GM04503 (cell line): ENCODE data around the gene KRTDAP.

Experiments
- DNase-seq: peaks from one replicate; pipeline ENCODE4 v3.0.0-alpha.2; 2012; ENCODE audit warnings: low read depth

Gene KRTDAP

DNA sequence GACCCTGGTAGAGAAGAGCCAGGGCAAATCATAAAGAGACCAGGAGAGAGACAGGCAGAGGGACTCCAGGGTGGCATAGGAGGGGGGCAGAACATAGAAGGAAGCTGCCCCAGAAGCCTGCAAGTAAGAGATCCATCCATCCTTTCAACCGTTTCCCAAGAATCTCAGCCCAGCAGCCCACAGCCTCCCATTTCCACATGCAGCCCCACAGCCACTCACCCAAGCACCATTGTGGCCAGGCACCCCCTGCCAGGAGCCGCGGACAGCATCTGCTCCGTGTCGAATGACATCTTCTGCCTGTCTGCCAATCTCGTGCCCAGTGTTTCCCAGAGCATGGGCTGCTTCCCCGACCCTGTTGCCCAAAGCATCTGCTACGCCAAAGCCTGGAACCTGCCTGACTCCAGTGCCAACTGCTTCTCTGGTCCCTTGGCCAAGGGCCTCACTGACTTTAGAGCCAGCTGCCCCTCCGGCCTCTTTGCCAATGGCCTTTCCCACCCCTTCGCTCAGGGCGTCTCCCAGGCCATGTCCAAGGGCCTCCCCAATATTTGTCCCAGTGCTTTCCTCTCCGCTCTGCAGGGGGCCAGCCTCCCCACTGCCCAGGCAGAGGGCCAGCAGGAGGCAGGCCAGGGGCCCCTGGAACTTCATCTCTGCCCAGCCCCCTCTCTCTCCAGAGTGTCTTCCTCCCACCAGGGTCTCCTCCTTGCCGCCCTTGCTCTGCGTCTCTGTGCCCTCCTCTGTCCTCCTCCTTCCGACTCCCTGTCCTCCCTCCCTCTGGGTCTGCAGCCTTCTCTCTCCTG lies 22.8 kb upstream of the KRTDAP start:
- DNase-seq = no peak

DNA sequence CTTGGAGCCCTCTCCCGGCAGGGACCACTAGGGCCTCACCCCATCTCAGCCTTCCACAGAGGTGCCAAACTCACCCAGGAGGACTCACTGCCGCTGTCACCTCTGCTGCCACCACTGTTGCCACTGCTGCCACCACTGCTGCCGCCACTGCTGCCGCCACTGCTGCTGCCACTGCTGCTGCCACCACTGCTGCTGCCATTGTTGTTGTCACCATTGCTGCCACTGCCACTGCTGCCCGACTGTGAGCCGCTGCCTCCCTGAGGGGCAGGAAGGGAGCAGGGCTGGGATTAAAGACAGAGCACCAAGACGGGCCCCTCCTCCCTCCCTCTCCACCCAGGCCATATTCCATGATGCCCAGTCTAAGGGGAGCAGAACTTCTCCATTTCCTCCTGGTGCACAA lies 21.1 kb upstream of the KRTDAP start:
- DNase-seq = no peak

DNA sequence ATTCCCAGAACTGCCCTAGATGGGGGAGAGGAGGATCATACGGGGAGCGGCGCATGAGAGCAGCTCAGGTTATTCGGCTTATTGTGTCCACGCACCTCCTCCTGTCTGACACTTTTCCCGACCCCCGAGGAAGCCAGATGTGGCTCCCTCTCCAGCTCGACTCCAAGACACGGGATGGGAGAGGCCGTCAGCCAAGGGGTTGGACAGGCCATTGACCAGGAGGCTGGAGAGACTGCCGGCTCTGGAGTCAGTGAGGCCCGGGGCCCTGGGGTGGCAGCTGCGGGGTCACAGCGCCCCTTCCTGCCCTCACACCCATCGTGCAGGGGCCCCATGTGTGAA lies 20.3 kb upstream of the KRTDAP start:
- DNase-seq = no peak

DNA sequence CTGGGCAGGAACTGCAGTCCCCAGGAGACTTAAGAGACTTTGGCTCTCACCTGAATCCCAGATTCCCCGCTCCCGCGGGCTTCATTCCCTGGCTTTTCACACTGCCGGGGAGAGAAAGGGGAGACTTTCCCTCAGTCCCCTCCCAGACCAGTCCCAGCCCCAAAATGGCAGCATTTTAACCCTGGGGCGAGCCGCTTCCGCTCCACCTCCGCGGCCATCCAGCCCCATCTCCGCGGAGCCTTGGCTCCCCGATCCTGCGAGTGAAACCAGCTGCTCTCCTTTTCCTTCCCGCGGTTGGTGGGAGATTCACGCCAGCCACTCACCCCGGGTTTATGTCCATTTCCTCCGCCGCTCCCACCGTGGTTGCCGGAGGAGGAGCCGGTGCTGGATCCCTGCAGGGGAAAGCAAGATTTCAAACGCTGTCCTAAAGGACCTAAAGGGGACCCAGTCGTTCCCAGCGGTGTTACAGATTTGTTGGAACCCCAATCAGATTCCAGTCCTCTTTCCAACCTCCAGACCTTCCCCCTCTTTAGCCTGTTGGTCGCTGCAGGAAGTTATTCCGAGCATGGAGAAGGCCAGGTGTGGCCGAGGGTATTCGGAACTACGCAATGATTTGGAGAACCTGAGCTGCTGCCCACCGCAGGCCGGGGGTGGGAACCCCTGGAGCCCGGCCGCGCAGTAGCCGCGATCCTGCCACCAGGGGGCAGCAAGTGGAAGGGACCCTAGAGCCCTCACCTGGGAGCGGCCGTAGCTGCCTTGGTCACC lies 19.8 kb upstream of the KRTDAP start:
- DNase-seq = no peak

DNA sequence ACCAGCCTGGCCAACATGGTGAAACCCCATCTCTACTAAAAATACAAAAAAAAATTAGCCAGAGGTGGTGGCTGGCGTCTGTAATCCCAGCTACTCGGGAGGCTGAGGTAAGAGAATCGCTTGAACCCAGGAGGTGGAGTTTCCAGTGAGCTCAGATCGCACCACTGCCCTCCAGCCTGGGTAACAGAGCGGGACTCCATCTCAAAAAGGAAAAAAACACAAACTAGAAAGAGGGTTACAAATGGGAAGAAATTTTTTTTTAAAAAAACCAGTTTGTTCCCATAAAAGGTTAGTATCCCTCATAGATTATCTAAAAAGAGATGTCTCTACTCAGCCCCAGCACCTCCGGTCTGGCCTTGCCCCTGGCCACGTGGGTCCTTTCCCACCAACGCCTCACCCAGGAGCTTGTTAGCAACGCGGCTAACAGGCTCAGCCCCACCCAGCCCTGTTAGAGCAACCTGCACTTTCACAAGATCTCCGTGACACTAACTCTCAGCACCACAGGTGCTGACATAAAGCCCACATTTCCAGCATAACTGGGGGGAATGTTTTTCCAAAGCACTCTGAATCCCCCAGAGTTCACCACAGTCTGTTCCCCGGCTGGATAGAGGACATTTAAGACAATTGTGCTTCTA lies 18.9 kb upstream of the KRTDAP start:
- no peak for DNase-seq

DNA sequence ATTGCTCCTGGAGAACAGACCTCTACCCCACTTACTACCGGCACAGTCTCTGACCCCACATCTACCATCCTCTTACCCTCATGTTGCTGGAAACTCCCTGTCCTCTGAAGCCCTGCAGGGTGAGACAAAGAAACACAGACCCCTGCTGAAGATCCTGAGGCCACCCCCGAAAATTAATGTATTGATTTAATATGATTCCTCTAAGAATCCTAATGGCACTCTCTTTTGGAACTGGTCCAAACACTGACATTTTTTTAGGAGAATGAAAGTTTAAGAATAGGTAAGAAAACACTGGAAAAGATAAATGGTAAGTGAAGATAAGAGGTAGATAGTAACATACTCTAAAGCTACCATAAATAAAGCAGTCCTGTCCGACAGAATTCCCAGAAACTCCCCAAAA lies 17.9 kb upstream of the KRTDAP start:
- DNase-seq = no peak

DNA sequence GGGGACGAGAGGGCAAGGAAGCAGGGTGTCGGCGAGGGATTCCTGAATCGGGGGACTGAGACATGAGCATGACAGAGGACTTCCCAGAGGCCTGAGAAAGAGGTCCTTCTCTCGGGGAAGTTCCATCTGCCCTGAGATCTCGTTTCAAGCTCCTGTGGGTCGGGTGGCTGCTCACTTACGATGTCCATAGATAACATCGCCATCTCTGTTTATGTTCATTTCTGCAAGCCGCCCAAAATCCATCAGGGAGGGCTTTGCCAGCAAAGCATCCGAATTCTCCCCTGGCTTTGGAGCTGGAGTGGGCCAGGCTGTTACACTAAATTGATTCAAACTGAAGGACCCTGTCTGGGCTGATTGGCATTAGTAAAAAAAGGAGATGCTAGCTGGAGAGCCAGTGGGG lies 17.3 kb upstream of the KRTDAP start:
- DNase-seq = no peak

DNA sequence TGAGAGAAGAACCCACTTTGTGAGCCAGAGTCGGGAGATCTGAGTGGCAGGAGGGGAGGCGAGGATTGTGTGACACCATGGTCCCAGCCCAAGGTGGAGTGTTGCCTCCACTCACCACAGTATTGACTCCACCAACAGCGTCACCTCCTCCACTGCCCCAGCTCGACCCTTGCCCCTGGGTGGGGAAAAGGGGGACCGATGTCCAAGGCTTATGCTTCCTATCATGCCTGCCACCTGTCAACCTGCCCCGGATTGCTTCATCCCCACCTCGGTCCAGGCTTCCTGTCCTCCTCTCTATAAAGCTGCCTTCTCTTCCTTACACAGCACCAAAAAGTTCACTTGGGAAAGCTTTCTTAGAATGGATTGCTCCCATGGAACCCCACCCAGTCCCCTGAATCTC lies 15.7 kb upstream of the KRTDAP start:
- DNase-seq = no peak

DNA sequence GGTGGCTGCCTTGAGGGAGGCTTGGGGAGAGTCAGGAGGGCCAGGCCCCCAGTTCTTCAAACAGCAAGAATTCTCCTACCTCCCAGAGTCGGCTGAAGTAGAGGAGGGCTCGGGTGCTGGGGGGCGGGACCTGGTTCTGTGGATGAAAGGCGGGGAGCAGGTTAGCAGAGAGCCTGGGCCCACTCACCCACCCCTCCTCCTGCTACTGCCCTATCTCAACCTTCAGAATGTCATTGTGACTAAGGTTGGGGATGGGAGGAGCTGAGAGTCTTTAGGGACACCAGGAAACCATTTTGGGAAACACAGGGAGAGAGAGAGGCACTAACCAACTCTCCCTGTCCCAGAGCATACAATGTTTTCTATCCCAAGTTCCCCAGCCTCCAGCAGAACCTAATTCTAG lies 12.5 kb upstream of the KRTDAP start:
- no peak for DNase-seq

DNA sequence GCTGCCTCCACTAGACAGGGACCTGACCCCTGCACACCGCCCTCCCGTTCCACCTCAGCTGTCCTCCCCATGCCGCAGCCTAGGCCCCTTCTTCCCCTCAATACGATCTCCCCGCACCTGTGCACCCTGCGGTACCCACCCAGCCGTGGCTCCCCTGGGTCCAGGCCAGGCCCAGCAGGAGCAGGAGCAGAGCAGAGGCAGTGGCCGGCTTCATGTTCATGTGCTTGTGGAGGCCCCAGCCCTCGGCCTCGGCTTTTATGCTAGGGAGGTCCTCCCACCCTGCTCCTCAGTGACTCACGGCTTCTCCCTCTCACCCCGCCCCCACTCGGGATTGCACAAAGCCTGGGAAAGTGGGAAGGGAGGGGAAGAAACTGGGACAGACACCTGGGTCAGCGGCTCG lies 11.4 kb upstream of the KRTDAP start:
- DNase-seq = no peak

DNA sequence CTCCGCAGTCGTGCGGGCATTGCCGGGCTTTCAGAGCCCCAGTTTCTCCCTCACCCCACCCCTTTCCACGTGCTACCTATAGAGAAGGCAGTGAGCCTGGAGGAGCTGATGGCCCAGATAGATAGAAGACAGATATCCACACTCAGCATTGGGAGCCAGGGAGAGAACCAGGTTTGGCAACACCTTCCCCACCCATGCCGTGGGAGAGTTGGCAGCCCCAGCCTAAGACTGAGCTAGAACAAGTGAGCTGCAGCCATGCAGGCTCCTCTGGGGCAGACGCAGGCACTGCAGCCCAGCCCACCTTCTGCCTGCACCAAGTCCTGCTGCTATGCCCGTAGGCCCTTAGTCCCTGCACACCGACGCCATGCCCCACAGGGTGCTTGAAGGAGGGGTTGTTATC lies 10.3 kb upstream of the KRTDAP start:
- DNase-seq = no peak

DNA sequence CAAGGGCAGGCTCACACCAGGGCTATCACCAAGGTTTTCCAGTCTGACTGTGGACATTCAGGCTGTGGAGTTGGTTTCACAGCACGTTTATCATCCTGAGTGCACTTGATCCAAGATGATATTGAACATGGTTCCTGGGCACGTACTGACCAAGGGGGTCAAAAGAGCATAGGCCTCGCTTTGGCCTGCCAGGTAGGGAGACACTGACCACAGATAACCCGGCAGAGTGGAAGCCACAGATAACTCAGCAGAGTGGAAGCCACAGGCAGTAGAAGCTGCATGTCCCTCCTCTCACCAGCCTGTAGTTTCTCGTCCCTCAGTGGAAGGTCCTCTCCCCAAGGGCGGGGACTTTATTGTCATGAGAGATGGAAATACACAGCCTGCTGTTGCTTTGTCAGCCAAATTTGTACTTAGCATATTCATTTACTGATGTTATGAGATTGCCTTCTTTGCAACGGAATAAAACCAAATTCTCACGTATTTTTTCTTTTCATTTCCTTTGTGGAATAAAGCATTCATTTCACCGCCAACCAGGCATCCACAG lies 8.8 kb upstream of the KRTDAP start:
- no peak for DNase-seq

DNA sequence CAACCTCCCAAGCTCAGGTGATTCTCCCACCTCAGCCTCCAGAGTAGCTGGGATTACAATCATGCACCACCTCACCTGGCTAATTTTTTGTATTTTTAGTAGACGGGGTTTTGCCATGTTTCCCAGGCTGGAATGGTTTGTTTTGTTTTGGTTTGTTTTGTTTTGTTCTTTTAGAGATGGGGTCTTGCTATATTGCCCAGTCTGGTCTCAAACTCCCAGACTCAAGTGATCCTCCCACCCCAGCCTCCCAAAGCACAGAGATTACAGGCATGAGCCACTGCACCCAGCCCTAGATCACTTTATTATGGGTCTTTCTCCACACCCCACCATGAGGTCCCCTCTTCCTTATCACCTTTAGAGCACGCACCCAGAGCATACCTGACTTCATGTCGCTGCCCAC lies 8.0 kb upstream of the KRTDAP start:
- DNase-seq = no peak

DNA sequence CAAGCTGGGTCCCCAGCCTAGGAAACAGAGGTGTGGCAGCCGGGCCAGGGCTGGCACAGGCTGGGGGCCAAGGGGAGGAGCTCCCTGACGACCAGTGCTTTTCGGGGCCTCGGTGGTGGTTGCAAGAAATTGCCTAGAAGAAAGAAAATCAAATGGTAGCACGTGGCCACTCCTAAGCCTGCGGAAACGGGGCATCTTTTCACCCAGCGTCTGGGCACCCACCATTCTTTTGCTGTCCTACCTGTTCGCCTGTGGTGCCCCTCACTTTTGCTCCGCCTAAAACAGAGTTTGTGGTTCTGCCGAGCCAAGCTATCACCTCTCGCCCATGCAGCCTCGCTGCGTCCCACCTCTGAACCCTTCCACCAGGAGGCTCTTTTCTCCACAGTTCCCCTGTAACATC lies 7.1 kb upstream of the KRTDAP start:
- no peak for DNase-seq

DNA sequence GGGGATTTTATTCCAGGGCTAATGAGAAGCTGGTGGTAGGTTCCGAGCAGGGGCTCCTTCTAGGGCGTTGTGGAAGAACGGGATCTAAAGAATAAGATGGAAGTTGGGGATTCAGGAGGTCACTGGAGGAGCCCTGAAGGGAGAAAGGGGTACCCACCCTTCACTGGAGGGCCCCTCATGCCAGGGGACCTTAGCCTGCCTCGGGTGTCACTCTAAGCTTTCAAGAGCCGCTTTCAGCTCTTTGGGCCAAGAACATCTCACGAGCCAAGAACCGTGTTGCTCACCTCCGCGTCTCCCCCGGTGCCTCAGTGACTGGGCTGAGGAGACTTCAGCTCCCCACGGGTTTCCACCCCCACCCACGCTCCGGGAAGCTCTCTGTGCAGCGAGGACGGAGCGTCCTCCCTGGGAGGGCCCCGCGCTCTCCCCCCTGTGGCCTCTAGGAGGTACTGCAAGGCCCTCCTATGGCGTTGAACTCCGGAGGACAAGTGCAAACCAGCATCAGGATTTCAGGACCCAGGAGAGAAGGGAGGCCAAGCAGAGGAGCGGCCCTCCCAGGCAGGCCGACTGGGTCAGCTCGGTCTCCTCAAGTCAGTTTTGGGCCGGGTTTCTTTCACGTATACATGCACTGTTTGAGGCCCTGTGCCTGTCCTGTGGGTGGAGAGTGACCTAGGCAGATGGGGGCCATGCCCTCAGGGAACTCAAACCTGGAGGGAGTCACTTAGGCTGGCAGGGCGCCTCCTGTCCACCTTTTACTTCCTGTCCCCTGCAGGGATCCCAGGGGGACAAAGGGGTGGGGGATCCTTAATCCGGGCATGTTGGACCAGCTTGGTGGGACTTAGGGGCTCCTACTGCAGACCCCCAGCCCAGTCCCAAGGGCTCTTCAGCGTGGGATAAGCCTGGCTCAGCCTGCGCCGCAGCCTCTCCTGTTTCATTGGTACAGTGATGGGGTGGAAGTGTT lies 5.1 kb upstream of the KRTDAP start:
- DNase-seq = no peak

DNA sequence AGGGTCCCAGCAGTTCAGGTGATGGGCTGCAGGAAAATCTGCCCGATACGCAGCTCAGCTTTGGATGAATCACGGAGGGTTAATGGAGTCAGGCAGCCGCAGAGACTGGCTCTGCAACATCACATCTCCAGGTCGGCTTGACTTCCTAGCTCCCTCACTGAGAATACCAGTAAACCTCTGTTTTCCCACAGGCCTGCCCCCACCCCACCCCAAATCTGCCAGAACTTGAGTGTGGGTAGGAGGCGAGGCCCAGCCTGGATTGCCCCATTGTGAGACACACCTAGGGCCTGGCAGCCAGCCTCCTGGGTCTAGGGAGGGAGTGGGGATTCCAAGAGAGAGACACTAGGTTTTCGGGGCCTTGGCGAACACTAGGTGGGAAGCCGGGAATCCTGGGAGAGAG lies 3.7 kb upstream of the KRTDAP start:
- DNase-seq = no peak

DNA sequence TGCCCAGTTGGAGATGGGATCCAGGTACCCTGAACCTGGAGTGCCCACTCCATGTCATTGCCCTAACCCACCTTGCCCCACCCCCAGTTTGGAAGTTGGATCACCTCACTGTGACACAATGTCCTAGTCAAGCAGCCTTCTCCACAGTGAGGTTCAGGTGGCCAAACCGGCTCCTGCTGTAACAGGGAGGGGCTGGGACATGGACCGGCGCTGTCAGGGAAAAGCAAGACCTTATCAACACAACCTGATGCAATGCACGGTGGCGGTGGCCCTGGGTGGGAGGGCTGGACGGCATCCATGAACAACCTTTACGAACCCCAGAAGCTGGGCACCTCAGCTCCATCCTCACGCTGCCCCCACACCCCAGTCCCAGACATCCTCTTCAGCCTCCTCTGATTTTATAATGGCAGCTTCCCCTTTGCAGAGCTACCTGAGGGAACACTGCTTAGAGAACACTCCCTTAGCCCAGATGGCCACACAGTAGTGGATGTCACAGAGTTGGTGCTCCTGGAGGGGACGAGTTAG lies 1.6 kb upstream of the KRTDAP start:
- no peak for DNase-seq

DNA sequence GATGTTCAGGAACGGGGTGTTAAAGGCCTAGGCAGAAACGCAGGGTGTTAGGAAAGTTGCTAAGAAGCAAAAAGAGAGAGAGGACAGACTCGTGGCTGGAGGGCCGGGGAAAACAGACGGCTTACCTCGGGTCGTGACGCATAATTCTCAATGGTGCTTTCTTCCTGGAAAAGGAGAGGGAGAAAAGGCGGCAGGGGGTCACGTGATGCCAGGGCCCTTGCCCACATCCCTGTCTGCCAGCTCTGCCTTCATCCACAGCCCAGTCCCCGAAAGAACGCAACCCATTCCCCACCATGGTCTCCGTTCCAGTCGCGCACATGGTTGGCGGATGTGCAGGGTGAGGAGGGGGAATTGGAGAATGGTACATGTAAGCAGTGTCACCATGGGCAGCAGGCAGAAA lies 1.6 kb downstream of the KRTDAP start:
- DNase-seq = no peak

DNA sequence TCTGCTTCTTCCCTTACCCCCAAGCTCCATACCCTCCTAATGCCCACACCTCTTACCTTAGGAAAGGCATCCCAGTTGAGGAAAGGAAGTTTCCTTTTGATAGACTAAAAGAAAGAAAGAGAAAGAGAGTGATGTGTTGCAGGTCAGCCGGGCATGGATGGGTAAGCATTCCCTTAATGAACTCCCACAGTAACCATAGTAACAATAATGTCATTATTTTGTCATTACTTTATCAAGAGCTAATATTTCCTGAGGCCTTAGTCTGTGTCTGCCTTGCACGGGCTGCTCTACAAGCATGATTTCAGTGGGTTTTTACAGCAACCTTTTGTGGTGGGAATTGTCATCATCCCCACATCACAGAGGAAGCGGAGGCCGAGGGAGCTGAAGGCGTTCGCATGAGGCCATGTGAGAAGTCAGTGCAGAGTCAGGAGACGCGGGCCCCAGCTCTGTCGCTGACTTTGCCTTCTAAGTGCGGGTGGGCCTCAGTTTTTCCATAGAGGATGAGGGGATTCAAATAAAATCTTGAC lies 2.5 kb downstream of the KRTDAP start:
- DNase-seq = no peak

DNA sequence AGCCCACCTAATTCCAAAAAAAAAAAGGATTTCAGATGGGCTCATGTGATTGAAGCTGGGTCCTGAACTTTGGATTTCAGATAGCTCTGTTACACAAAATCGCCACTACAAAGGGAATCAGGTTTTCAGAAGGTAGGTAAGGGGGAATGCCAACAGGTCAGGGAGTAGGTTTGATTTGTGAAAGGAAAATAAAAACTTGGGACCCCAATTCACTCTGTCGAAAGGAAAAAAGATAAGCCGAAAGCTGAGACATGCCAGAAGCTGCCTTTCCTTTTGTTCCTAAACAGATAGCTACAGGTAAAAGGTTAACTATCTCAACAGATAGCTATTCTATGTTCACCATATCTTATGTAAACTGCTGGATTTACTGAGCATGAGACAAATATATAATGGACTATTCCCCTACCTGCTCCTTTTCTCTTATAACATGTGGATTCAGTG lies 4.0 kb downstream of the KRTDAP start:
- DNase-seq = no peak

DNA sequence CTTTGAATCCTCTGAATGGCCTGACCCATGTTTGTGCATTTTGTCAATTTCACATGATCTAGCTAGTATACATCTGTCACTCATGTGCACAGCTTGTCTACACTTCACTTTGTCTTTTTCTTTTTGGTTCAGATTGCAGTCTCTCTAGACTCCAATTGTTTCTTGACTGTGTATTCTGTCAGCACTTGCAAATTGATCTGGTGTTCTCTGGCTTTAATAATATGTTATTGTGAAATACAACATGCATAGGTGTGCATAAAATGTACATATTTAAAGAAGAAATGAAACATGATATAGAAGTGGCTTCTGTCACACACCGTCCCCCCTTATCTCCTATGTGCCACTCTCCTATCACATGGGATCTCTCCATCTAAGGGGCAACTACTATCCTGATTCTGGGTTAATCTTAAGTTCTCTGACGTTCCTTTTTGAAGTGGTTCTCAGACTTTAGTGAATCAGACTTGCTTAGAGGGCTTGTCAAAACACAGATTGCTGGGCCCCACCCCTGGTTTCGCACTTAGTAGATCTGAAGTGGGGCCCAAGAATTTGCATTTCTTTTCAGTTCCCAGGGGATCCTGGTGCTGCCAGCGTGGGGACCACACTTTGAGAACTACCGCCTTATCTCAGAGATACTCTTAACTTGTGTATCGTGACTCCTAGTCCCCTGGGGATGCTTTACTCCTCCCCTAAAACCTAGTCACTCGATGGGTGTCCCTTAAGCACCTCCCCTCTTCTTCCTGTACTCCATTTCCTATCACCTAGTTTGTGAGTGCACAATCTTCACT lies 5.8 kb downstream of the KRTDAP start:
- DNase-seq = no peak
